IPS-11a (cell line): ENCODE measurements around the gene PAX1.

Experiments used
- H3K4me3 ChIP-seq: one replicate; pipeline ENCODE4 v1.5.1; 2013; ENCODE audit warnings: low read depth, low read length, control low read depth

PAX1 gene

GRCh38 chr20:21702553-21703470 lies 2.7 kb upstream of the PAX1 start:
- H3K4me3 ChIP-seq, result no peak overlapping the region

- no peak overlapping the region for H3K4me3 ChIP-seq
Measured at GRCh38 chr20:21703717-21704407, 1.6 kb upstream of the PAX1 start.

- no peak overlapping the region for H3K4me3 ChIP-seq
Measured at GRCh38 chr20:21704408-21705385, 767 bp upstream of the PAX1 start.

GRCh38 chr20:21706261-21707195 lies 1.1 kb downstream of the PAX1 start:
- H3K4me3 ChIP-seq, result no peak overlapping the region

GRCh38 chr20:21707267-21707666 lies 1.8 kb downstream of the PAX1 start:
- H3K4me3 ChIP-seq, result no peak overlapping the region

GRCh38 chr20:21707999-21708737 lies 2.7 kb downstream of the PAX1 start:
- no peak overlapping the region for H3K4me3 ChIP-seq

- H3K4me3 ChIP-seq, result no peak overlapping the region
Measured at GRCh38 chr20:21708738-21709534, 3.5 kb downstream of the PAX1 start.

GRCh38 chr20:21709535-21709904 lies 4.1 kb downstream of the PAX1 start:
- H3K4me3 ChIP-seq, result no peak overlapping the region

- H3K4me3 ChIP-seq, result no peak overlapping the region
Measured at GRCh38 chr20:21710341-21710740, 4.9 kb downstream of the PAX1 start.

- no peak overlapping the region for H3K4me3 ChIP-seq
Measured at GRCh38 chr20:21710863-21711431, 5.5 kb downstream of the PAX1 start.

GRCh38 chr20:21712443-21713059 lies 7.1 kb downstream of the PAX1 start:
- no peak overlapping the region for H3K4me3 ChIP-seq

- H3K4me3 ChIP-seq, result peak overlapping the region; percentile 41
Measured at GRCh38 chr20:21713470-21713869, 8.0 kb downstream of the PAX1 start.

GRCh38 chr20:21713901-21714296 lies 8.4 kb downstream of the PAX1 start:
- H3K4me3 ChIP-seq, result peak overlapping the region; percentile 41

GRCh38 chr20:21714297-21715192 lies 9.1 kb downstream of the PAX1 start:
- H3K4me3 ChIP-seq, result peak overlapping the region; percentile 41

- H3K4me3 ChIP-seq, result no peak overlapping the region
Measured at GRCh38 chr20:21715193-21715881, 9.9 kb downstream of the PAX1 start.

- H3K4me3 ChIP-seq, result no peak overlapping the region
Measured at GRCh38 chr20:21719592-21720214, 14.2 kb downstream of the PAX1 start.
